Glomerular visceral epithelial cell (primary cell): ENCODE measurements around the gene MALRD1.
"Not testable (repeated sequence)": the region's sequence is repeated elsewhere in the genome, so short reads cannot be mapped to it uniquely, and the experiment has no call there.

Experiments used
- DNase-seq: peaks from one replicate; pipeline ENCODE4 v3.0.0-alpha.2; 2016; ENCODE audit errors: extremely low spot score

The MALRD1 gene

DNA sequence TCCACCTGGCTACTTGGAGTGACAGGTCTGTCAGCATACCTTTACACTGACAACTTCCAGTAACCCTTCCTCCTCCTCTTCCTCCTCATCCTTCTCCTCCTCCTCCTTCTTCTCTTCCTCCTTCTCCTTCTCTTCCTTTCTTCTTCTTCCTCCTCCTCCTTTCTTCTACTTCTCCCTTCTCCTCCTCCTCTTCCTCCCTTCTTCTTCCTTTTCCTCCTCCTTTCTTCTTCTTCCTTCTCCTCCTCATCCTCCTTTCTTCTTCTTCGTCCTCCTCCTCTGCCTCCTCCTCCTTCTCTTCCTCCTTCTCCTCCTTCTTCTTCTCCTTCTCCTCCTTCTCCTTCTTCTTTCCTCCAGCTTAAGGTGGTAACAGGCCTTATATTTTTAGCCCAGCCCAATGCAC lies 658.3 kb downstream of the MALRD1 start:
- no peak for DNase-seq

DNA sequence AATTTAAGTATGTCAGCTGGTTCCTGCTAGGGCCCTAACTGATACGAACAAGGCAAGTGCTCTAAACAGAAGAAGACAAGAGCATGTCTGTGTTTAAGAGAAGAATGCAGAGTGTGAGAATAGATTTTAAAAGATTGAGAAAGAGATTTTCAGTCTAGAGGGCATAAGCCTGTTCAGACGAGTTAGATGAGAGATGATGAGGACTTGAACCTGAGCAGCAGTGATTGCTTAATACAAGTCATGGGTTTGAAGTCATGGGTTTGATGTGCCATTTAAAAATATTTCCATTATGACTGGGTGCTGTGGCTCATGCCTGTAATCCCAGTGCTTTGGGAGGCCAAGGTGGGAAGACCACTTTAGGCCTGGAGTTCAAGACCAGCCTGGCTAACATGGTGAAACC lies 658.8 kb downstream of the MALRD1 start:
- no peak for DNase-seq

DNA sequence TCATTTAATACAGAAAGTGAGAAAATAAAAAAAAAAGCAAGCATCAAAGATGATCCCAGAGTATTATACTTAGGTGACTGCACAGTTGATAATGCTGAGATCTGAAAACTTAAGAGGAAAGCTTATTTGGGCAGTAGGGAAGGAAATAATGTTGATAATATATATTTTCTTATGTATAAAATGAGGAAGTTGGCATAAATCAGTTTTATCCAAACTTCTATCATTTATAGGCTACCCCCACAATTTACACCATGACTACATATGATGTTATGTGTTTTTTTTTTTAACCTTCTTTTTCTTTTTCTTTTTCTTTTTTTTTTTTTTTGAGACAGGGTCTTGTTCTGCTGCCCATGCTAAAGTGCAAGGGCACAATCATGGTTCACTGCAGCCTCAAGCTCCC lies 659.4 kb downstream of the MALRD1 start:
- DNase-seq, result no peak

DNA sequence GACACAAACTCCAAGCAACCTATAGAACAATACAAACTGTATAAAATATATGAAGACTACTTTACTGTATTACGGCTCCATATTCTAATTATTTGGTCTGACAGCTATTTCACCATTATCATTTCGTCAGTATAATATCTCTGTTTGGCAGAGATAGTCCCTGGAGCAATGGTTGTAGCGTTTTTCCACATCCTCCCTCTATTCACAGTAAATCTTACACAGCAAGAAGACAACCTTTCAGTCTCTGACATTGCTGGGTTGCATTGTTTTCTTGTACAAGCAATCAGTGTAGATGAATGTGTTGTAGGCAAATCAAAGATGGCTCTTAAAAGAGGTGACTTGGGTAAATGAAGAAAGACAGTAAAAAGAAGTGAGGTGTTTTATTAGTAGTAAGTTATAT lies 662.0 kb downstream of the MALRD1 start:
- DNase-seq, result no peak

DNA sequence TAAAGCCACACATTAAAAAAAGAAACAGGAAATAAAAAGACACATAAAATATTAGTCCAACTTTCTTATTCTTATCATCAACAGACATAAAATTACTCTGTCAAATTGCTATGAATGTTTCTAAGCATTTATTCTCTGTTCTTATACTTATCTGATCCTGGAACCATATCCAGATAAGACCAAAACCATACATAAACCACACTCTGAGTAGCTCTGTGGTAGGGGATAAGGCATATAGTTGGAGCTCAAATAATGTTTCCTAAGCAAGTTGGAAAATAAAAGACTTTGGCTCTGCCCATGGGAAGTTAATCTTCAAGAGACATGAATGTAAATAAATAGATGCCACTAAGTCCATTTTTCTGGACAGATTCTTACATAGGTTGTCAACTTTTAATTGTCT lies 664.6 kb downstream of the MALRD1 start:
- no peak for DNase-seq

DNA sequence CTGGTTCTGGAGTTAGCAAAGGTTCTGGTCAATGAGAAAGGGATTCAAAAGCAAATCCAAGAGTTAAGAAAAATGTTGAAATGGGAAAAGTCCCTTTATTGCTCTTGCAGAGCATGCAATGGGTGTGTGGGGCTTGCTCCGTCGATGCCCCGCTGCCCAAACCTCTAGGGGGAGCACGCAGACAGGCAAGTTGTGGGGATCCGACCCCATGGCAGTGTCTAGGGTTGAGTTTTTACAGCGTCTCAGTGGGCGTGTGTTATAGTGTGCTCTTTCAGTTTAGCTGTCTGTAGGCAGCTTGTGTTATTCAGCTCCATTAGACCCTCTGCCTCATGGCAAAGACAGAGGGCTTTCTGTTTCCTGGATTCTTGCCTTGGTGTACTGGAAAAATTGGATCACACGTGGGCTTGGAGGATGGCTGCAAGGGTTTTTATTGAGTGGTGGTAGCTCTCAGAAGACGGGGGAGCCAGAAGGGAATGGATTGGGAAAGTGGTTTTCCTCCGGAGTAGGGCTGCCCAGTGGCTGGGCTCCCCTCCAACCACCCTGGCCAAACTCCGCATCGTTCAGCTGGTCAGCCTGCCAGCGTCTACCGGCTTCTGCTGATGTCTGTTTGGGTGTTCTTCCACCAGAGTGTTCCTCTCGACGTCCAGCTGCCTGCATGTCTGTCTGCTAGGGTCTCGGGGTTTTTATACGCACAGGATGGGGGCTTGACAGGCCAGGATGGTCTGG lies 665.4 kb downstream of the MALRD1 start:
- no peak for DNase-seq

DNA sequence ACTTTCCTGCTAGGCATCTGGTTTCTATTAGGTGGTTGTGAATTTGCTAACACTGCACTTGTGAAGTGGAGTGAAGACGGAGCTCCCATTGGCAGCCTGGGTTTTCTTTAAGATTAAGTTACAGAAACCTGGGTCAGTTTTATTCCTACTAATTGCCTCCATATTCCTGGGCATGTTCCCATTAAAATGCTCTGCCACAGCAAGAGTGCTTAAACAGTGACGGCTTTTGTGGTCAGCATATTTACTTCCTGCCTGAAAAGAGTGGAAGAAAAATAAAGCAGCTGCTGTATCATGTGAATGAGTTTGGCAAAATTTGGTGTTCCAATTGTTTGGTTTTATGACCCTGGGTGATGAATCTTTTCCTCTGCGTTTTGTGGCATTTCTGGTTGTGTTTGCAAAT lies 670.7 kb downstream of the MALRD1 start:
- DNase-seq, result no peak

DNA sequence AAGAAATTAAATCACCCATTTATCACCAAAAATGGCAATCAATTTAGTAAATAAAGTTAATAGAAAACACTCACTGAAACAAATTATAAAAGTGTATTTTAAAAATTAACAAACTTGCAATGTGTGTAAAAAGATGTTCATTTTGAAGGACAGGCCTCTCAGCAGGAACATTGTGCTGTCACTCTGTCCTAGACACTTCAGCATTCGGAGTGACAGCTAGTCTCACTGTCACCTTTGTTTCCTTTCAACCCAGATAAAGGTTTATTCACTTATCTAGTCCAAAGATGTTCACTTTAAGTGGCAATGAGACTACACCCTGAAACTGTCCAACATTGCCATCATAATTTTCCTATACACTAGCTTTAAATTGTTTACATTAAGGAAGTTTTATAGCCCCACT lies 675.7 kb downstream of the MALRD1 start:
- no peak for DNase-seq

DNA sequence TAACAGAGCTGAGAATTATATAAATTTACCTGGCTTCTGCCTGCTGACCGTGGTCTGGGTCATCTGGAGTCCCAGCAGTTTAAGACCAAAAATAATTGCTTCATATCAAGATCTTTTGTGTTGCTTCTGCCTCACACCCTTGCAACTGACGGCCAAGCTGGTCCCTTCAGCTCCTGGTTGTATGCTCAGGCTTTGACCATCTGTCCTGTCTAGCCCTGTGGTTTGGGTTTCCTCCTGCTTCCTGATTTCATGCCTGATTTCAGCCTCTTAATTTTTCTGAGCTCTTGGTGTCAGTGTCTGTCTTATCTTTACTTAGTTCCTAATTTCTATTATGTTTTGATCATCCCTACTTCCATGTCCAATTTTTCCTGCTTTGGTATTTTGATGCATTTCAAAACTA lies 679.8 kb downstream of the MALRD1 start:
- DNase-seq, result no peak

DNA sequence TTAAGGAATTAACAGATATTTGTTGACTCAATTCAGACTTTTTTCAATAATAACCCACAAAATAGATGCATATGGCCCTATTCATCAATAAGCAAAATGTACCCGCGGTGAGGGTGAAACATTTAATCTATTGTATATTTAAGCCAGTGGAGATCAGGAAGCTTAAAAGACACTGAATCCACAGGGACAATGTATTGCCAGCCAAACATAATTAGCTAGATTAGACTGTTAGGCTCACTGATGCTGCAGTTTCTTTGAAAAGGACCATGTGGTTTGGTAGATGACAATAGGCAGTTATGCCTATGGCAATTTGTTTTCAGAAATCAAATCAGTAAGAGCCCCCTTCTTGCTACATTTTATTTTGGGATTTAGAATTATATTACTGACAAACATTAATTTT lies 680.4 kb downstream of the MALRD1 start:
- no peak for DNase-seq

DNA sequence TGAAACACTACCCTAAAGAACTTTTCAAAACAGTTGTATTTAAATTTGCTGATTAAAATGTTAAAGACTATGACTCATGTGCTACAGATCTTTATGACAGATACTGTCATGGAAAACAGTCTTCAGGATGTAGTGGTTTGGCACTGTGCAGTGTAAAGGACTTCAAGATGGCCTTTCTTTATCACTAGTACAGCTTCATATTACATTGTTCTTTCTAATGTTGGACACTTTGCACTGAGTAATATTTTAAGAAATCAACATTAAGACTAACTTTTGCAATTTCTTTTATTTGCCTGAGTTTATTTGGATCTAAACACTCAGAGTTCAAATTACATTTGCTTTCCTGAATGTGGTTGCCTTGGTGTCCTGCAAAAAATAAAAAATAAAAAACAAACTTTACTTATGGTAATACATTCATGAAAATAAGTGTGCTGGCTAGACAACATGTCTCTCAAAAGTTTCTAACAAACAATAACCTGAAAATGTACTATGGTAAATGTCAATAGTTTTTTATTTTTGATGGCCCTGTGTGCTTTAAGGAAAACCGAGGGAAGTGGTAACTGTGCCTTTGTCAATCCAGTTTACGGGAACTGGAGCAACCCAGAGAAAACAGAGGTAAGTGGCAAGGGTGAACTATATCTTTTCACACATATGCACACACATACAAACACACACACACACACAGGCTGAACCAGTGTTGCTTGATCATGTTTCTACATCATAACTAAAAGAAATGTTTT lies 681.7 kb downstream of the MALRD1 start:
- DNase-seq, result no peak

DNA sequence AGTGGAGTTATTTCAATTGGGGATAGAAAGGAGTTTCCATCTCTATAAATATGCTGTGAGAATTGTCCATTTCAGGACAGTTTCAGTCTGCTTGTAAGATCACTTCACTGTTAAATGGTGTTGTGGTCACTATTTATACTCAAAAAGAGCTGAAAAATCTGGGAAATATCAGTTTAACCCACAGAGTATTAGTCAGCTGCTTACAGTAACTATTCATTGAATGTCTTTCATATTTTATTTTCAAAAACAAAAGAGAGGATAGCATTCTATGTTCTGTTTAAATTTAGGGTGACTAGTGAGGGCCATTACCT lies 682.3 kb downstream of the MALRD1 start:
- DNase-seq, result no peak

DNA sequence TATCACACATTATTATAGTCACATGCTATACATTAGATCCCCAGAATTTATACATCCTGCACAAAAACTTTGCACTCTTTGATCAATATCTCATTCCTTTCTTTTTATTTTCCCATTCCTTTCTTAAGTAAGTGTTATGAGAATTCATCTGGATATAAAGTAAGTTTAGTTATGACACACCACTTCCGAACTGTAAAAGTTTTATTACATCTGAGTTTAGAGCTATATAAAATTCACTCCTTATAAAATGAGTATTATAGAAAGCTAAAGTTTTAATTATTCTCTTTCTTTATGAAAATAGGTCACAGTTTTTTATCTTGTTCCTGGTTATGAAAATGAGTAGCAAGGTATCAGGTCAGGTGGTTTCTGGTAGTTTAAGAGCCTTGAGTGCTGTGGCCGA lies 683.0 kb downstream of the MALRD1 start:
- DNase-seq, result no peak

DNA sequence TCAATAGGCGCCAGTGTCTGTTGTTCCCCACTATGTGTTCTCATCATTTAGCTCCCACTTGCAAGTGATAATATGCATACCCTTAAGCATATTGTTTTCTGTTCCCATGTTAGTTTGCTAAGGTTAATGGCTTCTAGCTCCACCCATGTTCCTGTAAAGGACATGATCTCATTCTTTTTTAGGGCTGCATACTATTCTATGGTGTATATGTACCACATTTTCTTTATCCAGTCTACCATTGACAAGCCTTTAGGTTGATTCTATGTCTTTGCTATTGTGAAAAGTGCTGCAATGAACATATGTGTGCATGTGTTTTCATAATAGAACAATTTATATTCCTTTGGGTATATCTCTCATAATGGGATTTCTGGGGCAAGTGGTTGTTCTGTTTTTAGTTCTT lies 689.8 kb downstream of the MALRD1 start:
- no peak for DNase-seq

DNA sequence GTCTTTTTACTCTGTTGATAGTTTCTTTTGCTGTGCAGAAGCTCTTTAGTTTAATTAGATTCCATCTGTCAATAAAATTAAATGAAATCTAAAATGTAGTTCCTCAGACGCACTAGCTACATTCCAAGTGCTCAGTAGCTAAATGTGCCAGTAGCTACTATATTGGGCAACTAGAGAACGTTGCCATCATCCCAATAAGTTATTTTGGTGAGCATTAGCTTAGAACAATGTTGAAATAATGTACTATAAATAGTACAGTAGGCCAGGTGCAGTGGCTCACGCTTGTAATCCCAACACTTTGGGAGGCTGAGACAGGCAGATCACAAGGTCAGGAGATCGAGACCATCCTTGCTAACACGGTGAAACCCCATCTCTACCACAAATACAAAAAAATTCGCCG lies 690.6 kb downstream of the MALRD1 start:
- DNase-seq, result not testable (repeated sequence)

DNA sequence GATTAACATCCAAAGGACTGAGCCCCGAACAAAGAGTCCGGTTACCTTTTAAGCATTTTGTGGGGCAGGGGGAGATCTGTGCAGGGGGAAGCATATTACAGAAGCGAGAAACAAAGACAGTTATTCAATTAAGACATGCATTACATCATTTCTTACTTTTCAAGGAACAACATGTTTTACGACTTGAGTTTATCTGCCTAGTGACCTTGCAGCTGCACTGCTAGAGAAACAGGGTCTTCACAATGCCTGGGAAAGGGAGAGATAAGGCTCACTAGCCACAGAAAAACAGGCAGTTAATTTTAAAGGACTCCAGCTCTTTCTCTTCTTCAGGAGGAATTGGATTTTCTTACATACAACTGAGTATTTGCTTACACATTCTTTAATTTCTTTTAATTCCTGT lies 693.5 kb downstream of the MALRD1 start:
- not testable (repeated sequence) for DNase-seq

DNA sequence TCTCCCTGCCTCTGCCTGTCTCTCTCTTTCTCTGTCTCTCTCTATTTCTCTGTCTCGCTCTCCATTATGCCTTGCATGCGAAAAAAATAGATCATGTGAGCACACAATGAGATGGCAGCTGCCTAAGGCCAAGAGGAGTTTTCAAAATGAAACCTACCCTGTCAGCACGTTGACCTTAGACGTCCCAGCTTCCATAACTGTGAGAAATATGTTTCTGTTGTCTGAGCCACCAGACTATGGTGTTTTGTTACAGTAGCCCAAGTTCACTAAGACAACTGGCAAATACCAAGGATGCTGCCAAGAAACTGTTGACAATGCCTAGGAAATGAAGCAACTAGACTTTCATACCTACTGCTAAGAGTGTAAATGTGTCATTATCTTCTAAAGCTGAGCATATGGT lies 697.1 kb downstream of the MALRD1 start:
- no peak for DNase-seq

DNA sequence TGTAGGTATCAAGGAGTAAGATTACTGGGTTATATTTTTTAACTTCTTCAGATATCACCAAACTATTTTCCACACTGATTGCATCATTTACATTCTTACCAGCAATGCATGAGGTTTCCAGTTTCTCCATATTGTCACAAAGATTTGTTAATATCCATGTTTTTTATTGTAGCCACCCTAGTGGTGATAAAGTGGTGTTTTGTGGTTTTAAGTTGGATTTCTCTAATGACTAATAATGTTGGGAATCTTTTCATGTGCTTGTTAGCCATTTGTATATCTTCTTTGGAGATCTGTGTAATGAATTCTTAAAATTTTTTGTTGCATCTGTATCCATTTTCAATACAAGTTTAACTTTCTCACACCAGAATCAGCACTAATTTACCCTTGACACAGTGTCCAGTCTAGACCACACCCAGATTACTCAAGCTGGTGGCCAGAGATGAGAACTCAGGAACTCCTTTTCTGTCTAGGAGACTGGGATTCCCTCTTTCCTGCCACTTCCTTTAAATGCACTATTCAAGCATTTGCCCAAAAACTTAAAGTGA lies 700.7 kb downstream of the MALRD1 start:
- DNase-seq, result peak; percentile 6

DNA sequence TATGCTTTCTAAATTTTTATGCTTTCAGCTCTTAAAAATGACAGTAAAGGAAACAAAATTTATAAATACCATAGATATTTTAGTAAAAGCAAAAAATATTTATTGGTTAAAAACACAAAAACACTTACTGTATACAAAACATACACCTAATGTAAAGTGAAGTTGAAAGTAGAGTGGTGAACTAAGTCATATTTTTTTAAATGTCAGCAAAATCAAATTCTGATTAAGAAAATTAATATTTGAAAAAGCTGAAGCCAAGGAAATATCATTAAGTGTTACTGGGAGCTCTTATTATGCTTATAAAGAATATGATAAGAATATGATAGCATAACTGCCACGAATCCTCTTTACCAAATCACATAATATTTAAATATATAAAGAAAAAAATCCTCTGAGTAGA lies 702.4 kb downstream of the MALRD1 start:
- no peak for DNase-seq

DNA sequence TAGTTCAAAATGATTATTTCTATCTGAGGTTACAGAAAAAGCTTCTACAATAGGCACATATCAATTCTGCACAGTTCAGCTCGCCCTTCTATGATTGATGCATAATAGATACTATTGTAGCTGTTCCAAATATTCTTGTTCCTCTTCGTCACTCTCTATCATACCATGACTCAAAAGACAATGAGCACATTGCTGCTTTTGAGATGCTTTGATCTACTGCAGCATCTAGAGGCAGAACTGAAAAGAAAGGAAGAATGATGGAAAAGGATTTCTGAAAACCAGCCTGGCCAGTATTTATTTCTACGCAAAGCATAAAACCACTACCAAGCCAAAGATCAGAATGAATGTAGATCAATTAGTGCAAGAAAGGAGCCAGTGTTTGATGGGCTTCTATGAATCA lies 708.3 kb downstream of the MALRD1 start:
- DNase-seq, result no peak

DNA sequence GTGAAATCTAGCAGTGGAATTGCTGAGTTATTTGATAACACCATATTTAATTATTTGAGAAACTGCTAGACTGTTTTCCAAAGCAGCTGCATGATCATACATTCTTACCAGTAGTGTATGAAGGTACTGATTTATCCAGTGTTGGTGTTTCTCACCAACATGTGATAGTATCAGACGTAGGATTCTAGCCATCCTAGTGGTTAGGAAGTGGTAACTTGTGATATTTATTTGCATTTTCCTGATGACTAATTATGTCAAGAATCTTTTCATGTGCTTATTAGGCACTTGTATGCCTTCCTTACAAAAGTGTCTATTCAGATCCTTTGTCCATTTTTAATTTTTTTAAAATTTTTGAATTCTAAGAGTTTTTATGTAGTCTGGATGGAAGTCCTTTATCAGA lies 713.4 kb downstream of the MALRD1 start:
- DNase-seq, result no peak

DNA sequence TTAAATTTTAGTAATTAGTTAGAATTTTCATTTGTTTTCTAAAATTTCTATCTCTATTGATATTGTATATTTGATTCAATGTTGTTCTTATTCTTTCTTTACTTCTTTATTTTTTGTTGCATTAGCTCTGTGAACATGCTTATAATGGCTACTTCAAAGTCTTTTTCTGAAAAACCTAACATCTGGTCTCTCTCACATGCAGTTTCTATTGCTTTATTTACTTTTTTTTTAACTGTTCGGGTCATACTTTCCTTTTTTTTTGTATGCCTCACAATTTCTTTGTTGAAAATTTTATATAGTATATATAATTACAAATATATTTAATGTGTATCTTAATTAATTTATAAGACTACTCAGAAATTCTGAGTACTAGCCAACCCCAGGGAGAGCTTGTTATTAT lies 715.5 kb downstream of the MALRD1 start:
- no peak for DNase-seq

DNA sequence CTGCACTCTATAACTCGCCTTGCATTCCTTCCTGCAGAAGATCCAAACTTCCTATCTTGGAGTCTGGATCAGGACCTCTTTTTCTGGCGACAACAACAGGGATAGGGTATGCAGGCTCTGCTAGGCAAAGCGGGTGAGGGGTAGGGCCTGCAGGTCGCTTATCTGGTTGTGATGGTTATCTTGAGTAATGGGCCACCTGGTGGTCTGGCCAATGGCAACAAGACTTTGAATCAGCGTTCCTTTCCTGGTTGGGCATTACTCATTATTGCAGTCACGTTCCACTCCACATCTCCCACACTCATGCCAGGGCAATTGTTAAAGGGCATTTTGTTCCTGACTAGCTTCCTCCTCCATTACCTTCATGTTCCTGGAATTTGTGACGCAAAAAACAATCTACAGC lies 719.3 kb downstream of the MALRD1 start:
- DNase-seq, result no peak

DNA sequence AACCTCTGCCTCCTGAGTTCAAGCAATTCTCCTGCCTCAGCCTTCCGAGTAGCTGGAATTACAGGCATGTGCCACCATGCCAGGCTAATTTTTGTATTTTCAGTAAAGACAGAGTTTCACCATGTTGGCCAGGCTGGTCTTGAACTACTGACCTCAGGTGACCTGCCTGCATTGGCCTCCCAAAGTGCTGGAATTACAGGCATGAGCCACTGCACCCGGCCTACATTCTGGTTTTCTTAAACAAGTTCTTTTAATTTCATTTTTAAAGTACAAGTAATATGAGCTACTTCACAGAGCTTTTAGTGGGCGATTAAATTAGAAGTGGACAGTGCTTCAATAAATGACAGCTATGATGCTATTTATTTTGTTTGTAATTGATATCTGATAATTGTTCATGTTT lies 721.2 kb downstream of the MALRD1 start:
- DNase-seq, result not testable (repeated sequence)
